ENCODE measurements around the gene ATXN7L3. TPM values are rescaled to one million over a fixed set of nuclear protein-coding genes. Genes with fewer than 3 reads are reported as not detected.

ATXN7L3 gene
- polyA plus RNA-seq, 1 experiment = 51.6 TPM

DNA sequence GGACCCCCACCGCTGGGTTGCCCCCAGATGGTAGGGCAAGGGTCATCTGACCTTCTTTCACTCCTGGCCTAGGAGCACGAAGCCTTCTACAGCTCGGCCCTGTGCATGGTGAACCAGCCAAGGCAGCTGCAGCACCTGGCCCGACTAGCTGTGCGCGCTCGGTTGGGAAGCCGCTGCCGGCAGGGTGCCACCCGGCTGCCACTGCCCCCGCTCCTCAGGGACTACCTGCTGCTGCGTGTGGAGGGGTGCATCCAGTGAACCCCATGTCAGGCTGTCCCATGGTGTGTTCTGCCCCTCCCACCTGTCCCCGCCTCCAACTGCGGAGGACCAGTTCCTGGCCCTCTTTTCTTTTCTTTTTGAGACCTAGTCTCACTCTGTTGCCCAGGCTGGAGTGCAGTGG is 21.6 kb downstream of the ATXN7L3 start:
- ChIA-PET CTCF (no interaction called here), POLR2A (interaction anchor here (0.7 kb wide), 1 partner anchor 30 kb away, joined by 4 read pairs; no protein-coding TSS in a partner anchor)
- no peak for TF ChIP-seq CTCF (IDR thresholded peaks at IDR 0.05; ENCODE audit: low read depth, low read length)
- Histone ChIP-seq H3K9me3 (ENCODE audit: control insufficient read depth, insufficient read depth, low read length) (no peaks in the 10 kb centered on the region), H3K4me3 (ENCODE audit: low read depth, low read length) (no peak overlapping the region), H3K27ac (ENCODE audit: low read depth, low read length) (no peak overlapping the region), H3K27me3 (ENCODE audit: control insufficient read depth, insufficient read depth, low read length) (no peaks in the 10 kb centered on the region)
- no peak for DNase-seq (ENCODE audit: low read depth, low spot score)

DNA sequence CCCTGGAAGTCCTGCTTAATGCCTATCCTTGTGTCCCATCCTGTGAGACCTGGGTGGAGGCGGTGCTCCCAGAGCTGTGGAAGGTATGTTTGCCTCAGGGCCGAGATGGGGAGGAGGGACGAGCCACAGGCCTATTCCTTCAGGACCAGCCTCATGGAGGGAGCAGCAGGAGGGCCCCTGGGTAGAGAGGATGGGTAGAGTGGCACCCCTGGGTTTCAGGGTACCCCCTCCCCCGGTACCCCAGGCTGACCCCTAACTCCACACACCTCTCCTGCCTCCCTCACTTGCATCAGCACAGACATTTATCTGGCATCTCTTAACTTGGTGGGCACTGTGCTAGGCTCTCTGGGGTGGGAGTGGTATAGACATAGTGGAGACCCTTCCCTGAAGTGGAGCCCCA is 22.0 kb downstream of the ATXN7L3 start:
- Histone ChIP-seq H3K9me3 (ENCODE audit: control insufficient read depth, insufficient read depth, low read length) (no peaks in the 10 kb centered on the region), H3K27ac (ENCODE audit: low read depth, low read length) (no peak overlapping the region), H3K4me3 (ENCODE audit: low read depth, low read length) (no peak overlapping the region), H3K27me3 (ENCODE audit: control insufficient read depth, insufficient read depth, low read length) (no peaks in the 10 kb centered on the region)
- ChIA-PET POLR2A (no interaction called here), CTCF (no interaction called here)
- no peak for TF ChIP-seq CTCF (IDR thresholded peaks at IDR 0.05; ENCODE audit: low read depth, low read length)
- no peak for DNase-seq (ENCODE audit: low read depth, low spot score)

DNA sequence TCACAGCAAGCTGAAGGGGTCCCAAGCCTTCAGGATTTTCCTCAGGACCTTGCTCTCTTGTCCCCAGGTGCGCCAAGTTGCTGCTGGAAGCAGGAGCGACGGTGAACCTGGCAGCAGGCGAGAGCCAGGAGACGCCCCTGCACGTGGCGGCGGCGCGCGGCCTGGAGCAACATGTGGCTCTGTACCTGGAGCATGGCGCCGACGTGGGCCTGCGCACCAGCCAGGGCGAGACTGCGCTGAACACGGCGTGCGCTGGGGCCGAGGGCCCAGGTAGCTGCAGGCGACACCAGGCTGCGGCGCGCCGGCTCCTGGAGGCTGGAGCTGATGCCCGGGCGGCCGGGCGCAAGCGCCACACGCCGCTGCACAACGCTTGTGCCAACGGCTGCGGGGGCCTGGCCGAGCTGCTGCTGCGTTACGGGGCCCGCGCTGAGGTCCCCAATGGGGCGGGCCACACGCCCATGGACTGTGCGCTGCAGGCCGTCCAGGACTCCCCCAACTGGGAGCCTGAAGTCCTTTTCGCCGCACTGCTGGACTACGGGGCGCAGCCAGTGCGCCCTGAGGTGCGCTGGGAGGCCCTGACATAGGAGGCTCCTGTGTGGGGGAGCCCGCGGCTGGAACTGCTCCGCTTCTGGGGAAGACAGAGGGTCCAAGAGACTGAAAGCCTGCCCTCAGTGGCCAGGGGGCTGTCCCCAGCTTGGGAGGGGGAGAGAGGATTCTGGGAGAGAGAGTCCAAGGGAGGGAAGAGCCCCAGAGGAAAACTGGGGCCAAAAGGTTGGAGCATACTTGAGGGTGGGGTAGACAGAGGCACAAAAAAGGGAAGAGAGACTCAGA is 22.8 kb downstream of the ATXN7L3 start:
- Histone ChIP-seq H3K4me3 (ENCODE audit: low read depth, low read length) (no peak overlapping the region), H3K27me3 (ENCODE audit: control insufficient read depth, insufficient read depth, low read length) (no peaks in the 10 kb centered on the region), H3K9me3 (ENCODE audit: control insufficient read depth, insufficient read depth, low read length) (no peaks in the 10 kb centered on the region), H3K27ac (ENCODE audit: low read depth, low read length) (no peak overlapping the region)
- ChIA-PET POLR2A (no interaction called here), CTCF (no interaction called here)
- DNase-seq (ENCODE audit: low read depth, low spot score) = no peak
- TF ChIP-seq CTCF (IDR thresholded peaks at IDR 0.05; ENCODE audit: low read depth, low read length) = no peak

- Histone ChIP-seq H3K27ac (ENCODE audit: low read depth, low read length) (no peak overlapping the region), H3K4me3 (ENCODE audit: low read depth, low read length) (no peak overlapping the region), H3K27me3 (ENCODE audit: control insufficient read depth, insufficient read depth, low read length) (no peaks in the 10 kb centered on the region), H3K9me3 (ENCODE audit: control insufficient read depth, insufficient read depth, low read length) (no peaks in the 10 kb centered on the region)
- CTCF ChIA-PET = interaction anchor here (0.5 kb wide), 1 partner anchor 45 kb away, joined by 5 read pairs; no protein-coding TSS in a partner anchor
- DNase-seq (ENCODE audit: low read depth, low spot score) = no peak
- POLR2A ChIA-PET = no interaction called here
- no peak for TF ChIP-seq CTCF (IDR thresholded peaks at IDR 0.05; ENCODE audit: low read depth, low read length)
These were observed 23.4 kb downstream of the ATXN7L3 start for GRCh38 chr17:44176257-44176656.

DNA sequence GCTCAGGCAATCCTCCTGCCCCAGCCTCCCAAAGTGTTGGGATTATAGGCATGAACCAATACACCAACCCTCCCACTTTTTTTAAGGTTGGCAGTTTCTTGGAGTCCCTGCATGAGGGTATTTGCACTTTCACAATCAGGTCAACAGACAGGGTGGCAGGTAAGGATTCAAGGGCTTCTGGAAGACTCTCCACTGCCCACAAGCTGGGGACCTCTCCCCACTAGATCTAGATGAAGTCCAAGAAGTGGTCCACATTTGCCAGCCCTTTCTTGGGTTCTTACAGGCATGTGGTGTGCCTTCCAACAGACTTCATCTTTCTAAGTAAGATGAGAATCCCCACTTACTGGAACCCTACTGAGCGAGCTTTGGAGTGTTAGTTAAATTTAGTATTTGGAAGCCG is 25.3 kb downstream of the ATXN7L3 start:
- ChIA-PET CTCF (no interaction called here), POLR2A (interaction anchor here (0.7 kb wide), 1 partner anchor 100 kb away, joined by 6 read pairs; no protein-coding TSS in a partner anchor)
- no peaks in the 10 kb centered on the region for H3K9me3 ChIP-seq (ENCODE audit: control insufficient read depth, insufficient read depth, low read length)
- no peak overlapping the region for H3K4me3 ChIP-seq (ENCODE audit: low read depth, low read length)
- H3K27ac ChIP-seq (ENCODE audit: low read depth, low read length) = no peak overlapping the region
- H3K27me3 ChIP-seq (ENCODE audit: control insufficient read depth, insufficient read depth, low read length) = no peaks in the 10 kb centered on the region
- no peak for DNase-seq (ENCODE audit: low read depth, low spot score)
- no peak for TF ChIP-seq CTCF (IDR thresholded peaks at IDR 0.05; ENCODE audit: low read depth, low read length)

Measured in AG04450 (cell line).